Left lobe of liver (tissue), 2 donors: ENCODE results near the gene CCT8. TPM values are rescaled to one million over a fixed set of nuclear protein-coding genes. Genes with fewer than 3 reads are reported as not detected.
A peak's percentile ranks its signal among the peaks of the same experiment; 100 is the strongest.

Source experiments
- ATAC-seq: fragments of 200-7000 bp; cut with Tn5 transposase; one replicate; pipeline ENCODE4 v1.9.1; 2020; ENCODE audit warnings: mild to moderate bottlenecking, moderate library complexity
- DNase-seq: peaks from one replicate; pipeline ENCODE4 v3.0.0-alpha.2; 2020; ENCODE audit warnings: low spot score
- total RNA-seq: library from RNA; stranded (reverse); gene quantifications from one replicate; pipeline ENCODE4 v1.2.1, GENCODE V29; 2021
- donor health status: DM: no; HTN: no; CAD: no; lungs with moderate emphysema.
- donor health status: DM: no; HTN: yes; CAD: no.

The CCT8 gene, protein sequence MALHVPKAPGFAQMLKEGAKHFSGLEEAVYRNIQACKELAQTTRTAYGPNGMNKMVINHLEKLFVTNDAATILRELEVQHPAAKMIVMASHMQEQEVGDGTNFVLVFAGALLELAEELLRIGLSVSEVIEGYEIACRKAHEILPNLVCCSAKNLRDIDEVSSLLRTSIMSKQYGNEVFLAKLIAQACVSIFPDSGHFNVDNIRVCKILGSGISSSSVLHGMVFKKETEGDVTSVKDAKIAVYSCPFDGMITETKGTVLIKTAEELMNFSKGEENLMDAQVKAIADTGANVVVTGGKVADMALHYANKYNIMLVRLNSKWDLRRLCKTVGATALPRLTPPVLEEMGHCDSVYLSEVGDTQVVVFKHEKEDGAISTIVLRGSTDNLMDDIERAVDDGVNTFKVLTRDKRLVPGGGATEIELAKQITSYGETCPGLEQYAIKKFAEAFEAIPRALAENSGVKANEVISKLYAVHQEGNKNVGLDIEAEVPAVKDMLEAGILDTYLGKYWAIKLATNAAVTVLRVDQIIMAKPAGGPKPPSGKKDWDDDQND
- total RNA-seq, result 37.4 TPM

- DNase-seq, result peak; percentile 99
- ATAC-seq, result peak; percentile 94
These were observed at the start of gene CCT8 for GRCh38 chr21:29073222-29074006. Gene CCT8 (minus strand): TSS chr21:29073648. CDS start chr21:29073590, 58 bp downstream.

DNA sequence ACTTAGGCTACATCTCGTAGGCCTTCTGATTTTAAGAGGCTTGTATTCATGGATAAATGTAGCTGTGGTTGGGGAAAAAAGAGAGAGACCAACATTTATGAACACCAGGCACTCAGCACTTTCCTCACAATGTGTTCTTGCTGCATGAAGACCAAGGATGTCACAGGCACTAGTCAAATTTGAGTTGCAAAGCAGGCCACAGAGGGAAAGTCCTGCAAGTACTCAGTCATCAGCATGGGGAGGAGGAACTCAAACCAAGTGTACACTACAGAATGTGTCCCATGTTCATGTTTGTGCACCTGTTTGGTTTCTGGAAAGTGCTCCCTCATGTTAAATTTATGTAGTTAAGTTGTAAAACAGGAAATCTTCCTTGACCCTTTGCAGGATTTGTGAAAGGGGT is 48.3 kb upstream of the CCT8 start:
- DNase-seq (no peak), ATAC-seq (no peak)

- no peak for ATAC-seq
These were observed 44.0 kb upstream of the CCT8 start for GRCh38 chr21:29117372-29117955.

DNA sequence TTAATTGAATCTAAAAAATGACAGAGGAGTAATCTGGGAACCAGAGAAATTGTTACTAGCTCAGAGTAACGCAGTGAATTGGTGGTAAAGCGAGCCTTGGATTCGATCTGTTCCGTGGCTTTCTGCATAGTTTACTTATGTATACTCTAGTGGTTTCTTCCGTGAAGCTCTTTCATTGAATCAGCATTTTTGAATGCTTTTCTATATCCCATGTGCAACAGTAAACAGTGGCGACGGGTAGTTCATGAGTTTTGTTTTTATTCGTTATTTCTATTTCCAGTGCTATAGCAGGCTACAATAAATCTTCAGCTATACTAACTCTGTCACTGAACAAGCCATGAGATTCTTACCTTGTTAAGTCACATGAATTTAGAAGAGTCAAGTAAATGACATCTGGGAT is 42.5 kb upstream of the CCT8 start:
- DNase-seq (no peak), ATAC-seq (no peak)

More at GRCh38 chr21:29117372-29117955, 44.0 kb upstream of the CCT8 start:
- no peak for DNase-seq

DNA sequence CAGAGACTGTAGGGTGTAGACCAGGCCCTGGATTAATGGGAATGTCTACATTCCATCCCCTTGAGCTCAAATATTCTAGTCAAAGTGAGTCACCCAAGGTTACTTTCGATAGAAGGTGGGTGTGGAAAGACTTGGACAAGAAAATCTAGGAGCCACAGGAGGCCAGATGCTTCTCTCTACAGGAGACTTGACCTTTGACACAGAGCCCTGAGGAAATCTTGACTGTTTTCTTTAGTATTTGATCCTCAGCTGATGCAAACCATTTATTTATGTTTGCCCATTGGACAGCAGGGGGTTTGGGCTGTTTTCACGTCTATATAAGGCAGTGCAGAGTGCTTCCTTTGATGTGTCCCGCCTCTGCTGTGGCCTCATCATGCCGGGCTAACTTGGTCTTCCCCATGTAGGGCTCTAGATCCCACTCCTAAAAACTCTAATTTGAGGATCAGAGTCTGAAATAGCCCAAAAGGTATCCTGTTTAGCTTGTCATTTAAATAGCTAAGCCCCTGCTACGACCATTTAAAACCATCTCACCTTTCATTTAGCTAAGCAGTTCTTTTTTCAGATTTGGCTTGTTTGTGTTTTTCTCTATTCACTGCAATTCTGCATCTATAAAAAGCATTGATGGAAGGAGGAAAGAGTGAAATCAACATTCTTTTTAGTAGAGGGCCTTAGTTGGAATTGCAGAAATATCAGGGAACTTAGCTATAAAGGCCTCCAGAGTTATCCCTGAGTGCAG is 41.5 kb upstream of the CCT8 start:
- no peak for ATAC-seq
- no peak for DNase-seq

DNA sequence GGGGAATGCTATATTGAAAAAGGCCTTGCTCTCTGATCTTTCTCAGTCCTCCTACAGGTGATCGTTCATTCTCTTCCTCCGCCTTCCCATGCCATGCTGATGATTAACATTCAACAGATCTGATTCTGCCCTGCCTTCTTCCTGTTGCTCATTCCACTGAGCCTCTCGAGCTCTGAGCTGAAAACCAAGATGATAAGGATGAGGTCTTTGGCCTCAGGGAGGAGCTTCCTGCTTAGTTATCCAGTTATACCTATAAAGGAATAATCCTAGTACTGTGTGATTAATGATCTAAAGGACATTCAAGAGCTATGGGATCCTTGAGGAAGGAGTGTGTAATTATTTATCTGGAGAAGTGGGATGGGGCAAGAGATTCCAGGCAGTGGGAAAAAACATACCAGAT is 31.8 kb upstream of the CCT8 start:
- no peak for DNase-seq

DNA sequence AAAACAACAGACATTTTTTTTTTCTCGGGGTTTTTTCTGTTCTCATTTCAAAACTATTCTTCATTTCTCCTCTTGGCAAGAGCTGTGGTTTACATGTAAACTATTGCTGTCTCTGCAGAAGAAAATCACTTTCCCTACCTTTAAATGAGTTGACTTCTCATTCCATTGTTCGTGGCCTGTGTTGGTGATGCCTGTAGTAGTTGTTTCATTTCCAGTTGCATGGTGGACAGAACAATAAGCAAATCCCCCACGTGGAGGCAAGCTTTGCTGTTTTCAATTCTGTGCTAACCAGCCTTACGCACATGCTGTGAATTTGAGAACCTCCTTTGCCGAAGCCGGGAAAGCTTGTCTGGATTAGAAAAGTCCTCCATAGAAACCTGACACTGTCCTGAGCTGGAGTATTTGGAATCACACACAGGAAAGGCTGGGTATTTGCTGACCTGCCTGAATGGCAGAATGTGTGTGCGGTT is 30.8 kb upstream of the CCT8 start:
- DNase-seq, result no peak
- ATAC-seq, result no peak

More for the DNA sequence above, 31.8 kb upstream of the CCT8 start:
- ATAC-seq, result no peak

GRCh38 chr21:29102791-29103257 is 29.4 kb upstream of the CCT8 start:
- no peak for DNase-seq
- ATAC-seq, result peak; percentile 78

DNA sequence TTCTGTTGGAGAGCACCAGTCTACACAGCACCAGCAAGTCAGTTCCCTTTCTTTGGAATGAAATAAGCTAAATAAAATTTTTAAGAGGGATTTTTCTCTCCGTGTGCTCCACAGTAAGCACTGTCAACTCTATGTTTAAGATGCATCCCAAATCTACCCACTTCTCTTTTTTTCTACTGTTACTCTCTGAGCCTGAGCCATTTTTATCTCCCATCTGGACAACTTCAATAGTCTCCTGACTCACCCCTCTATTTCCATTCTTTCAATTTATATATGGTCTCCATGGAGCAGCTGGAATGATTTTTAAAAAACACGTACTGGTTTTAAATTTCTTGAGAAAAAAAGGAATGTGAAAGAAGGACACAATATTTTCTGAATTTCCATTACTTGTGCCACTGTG is 24.7 kb upstream of the CCT8 start:
- no peak for ATAC-seq
- DNase-seq, result no peak

DNA sequence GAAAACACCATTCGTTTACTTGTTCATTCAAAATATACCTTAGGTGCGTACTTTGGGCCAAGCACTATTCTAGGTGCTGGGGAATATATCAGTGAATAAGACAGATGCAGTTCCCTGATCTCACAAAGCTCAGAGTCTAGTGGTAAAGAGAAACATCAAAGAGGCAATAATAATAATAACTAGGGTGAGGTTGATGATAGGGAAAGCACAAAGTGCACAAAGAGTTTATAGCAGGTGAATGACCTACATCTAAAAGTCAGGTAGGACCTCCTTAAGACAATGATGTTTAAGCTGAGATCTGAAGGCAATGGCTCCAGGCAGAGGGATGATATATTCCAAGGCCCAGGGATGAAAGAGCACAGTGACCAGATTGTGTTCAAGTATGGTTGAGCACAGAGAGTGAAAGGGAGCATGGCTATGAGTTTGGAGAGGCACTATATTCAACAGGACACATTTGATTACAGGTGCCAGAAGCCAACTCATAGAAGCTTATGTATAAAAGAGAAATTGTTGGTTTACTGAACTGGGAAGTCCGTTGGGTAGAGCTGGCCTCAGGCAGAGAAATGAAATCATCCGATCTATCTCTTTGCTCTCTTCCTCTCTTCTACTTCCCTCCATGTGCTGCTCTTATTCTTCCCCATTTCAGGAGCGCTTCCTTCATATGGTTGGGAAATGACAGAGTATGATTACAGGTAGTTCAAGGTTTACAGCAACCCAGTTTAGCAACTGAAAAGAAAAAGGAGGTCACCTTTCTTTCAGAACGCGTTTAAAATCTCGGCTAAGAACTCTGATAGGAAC is 23.0 kb upstream of the CCT8 start:
- DNase-seq, result no peak
- no peak for ATAC-seq

DNA sequence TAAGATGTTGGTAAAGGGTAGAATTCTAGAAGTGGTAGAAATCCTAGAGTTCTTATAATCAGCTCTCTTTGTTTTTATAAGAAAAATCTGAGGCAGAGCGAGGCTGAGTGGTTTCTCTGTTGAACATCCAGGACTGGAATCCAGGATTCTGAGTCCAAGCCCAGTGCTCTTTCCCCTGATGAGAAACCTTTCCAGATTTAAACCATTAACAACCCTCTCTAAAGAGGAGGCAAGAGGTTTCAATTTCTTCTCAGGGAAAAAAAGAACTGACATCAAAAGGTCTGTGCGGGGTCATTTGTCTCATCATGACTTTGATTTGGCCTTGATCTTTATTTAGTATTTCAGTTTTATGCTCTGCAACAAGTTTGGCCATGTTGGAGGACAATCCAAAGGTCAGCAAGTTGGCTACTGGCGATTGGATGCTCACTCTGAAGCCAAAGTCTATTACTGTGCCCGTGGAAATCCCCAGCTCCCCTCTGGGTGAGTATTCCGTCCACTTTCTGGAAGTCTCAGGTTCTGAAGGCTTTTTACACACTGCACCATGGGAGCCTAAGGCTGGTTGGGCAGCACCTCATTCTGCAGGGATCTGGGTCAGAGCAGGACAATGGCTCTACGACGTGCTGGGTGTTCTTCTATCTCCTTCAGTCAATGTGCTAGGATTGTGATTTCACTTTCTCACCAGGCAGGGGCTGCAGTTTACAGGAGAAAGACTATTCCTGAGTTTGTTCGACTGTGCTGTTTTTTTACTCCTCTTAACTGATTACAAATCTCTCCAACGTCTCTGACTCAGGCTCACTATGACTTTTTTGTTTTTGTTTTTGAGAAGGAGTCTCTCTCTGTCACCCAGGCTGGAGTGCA is 18.9 kb upstream of the CCT8 start:
- ATAC-seq, result peak; percentile 87
- peak; percentile 83 for DNase-seq

- no peak for ATAC-seq
These were observed 17.6 kb upstream of the CCT8 start for GRCh38 chr21:29091033-29091432.

DNA sequence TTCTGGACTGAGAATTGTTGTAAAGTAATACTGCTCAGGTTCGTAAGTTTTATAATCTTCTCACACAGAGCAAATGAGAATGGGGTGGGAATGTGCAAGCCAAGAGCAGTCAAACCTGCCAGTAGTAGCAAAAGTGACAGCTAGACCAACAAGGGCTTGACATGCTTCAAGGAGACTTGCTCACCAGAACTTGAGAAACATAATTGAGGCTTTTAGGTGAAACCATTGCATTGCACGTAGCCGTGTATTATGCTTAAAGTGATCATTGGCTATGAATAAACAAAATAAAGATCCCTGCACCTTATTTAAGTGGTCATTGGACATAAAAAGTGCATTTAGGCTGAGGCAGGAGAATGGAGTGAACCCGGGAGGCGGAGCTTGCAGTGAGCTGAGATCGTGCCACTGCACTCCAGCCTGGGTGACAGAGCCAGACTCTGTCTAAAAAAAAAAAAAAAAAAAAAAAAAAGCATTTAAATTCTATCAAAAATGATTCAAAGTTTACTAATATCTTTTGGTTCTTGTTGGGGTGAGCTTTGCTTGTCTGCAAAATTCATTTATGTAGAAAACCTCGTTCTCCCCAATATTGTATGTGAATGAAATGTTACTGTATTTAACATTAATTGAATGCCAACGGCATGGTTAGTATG is 11.8 kb upstream of the CCT8 start:
- ATAC-seq, result no peak
- DNase-seq, result no peak

More at GRCh38 chr21:29091033-29091432, 17.6 kb upstream of the CCT8 start:
- no peak for DNase-seq

GRCh38 chr21:29084372-29084771 is 10.9 kb upstream of the CCT8 start:
- no peak for ATAC-seq
- DNase-seq, result no peak

- DNase-seq, result no peak
- ATAC-seq, result no peak
These were observed 9.9 kb upstream of the CCT8 start for GRCh38 chr21:29083306-29083705.

DNA sequence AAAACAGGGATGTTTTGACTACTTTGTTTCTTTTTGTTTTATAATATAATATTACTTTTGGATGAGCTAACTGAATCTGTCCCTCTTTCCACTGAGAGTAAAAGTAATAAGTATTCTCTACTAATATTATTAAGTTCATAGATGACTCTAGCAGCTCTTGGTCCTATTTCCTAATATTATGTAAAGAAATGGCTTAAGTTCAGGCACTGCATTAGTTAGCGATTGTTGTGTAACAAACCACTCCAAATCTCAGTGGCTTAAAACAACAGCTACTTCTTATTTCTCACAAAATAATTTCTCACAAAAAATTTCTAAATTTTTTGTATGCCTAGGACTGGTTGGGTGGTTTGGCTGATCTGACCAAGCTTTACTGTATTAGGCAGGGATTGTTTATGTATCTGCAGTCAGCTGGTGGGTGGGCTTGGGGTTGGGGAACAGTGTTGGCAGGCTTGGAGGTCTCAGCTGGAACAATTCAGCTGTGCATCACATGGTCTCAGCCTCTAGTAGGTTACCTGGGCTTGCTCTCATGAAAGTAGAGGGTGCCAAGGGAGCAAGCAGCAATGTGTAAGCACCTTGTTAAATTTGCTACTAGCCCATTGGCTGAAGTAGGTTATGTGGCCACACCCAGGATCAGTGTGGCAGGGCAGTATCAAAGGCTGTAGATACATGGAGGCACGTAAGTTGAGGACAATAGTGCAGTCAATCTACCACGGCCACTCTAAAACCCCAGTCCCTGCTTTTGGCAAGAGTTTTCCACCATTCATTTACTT is 8.8 kb upstream of the CCT8 start:
- DNase-seq (no peak), ATAC-seq (no peak)

- DNase-seq (no peak), ATAC-seq (peak; percentile 57)
These were observed 7.0 kb upstream of the CCT8 start for GRCh38 chr21:29080454-29080941.
